HepG2 (cell line): ENCODE results near the gene LIPT2. TPM values are rescaled to one million over a fixed set of nuclear protein-coding genes. Genes with fewer than 3 reads are reported as not detected.
"Not testable (repeated sequence)": the region's sequence is repeated elsewhere in the genome, so short reads cannot be mapped to it uniquely, and the experiment has no call there.

Experiments used
- ATAC-seq: fragments of 200-7000 bp; cut with Tn5 transposase; 3 replicates; pipeline ENCODE4 v1.9.1; 2020; ENCODE audit warnings: mild to moderate bottlenecking, moderate library complexity
- BruUV-seq: library from RNA; stranded (reverse); fragments of 400-500 nt; replicated peaks from 2 replicates; lab custom pipeline; 2021; lab: Mats Ljungman, UMichigan
- CTCF ChIA-PET: fragments of 300-600 bp; formaldehyde crosslinking; extraction: SDS; loops from one replicate; lab custom pipeline; 2021; ENCODE audit warnings: low total read pairs, inconsistent platforms, low intra/inter-chr PET ratio; lab: Yijun Ruan, JAX
- POLR2A ChIA-PET: fragments of 350-600 bp; sonication (Branson Sonifier 250); formaldehyde crosslinking; loops from one replicate; lab custom pipeline; 2020; ENCODE audit warnings: antibody characterized with exemption, inconsistent platforms; lab: Yijun Ruan, JAX
- DNase-seq: peaks from one replicate; pipeline ENCODE4 v3.0.0-alpha.2; 2015; ENCODE audit warnings: low spot score
- FAIRE-seq: peaks from 3 replicates; lab custom pipeline; 2011; peaks lifted over from hg19 to GRCh38; lab: Jason Lieb, UNC
- H2AFZ ChIP-seq: one replicate; pipeline ENCODE4 v1.6.1; 2011; ENCODE audit warnings: low read length, inconsistent platforms
- H3K27ac ChIP-seq: fragments of 300-600 bp; 3 replicates; pipeline ENCODE4 v1.8.0; 2011; ENCODE audit warnings: mixed run types, mild to moderate bottlenecking, mixed read lengths, low read length, inconsistent platforms; ENCODE audit not compliant: insufficient read depth; ENCODE audit errors: extremely low read length
- H3K27me3 ChIP-seq, 2 experiments: fragments of 200-600 bp in 1 of 2; 2 replicates in 1 of 2; 3 replicates in 1 of 2; pipeline versions ENCODE4 v1.6.0 to v1.8.0; 2011; ENCODE audit warnings: low read length in 2 of 2, mild to moderate bottlenecking in 2 of 2, moderate library complexity in 2 of 2, inconsistent platforms in 1 of 2; ENCODE audit not compliant: insufficient read depth in 2 of 2, control insufficient read depth in 1 of 2
- H3K36me3 ChIP-seq, 2 experiments: fragments of 200-600 bp in 1 of 2; replicated peaks in 1 of 2; 2 replicates in 1 of 2; 3 replicates in 1 of 2; pipeline versions ENCODE4 v1.5.1 to v1.8.0; 2011; ENCODE audit warnings: low read length in 2 of 2, inconsistent platforms in 1 of 2; ENCODE audit not compliant: insufficient read depth in 2 of 2, control insufficient read depth in 1 of 2
- H3K4me1 ChIP-seq: 2 replicates; pipeline ENCODE4 v1.5.1; 2012; ENCODE audit warnings: low read length, inconsistent platforms; ENCODE audit not compliant: insufficient read depth
- H3K4me2 ChIP-seq: 2 replicates; pipeline ENCODE4 v1.6.0; 2011; ENCODE audit warnings: low read depth, low read length, inconsistent platforms
- H3K4me3 ChIP-seq, 3 experiments: fragments of 200-600 bp in 1 of 3; sonication (generic), shearing (Covaris generic) in 1 of 3; replicated peaks in 1 of 3; 2 replicates each; pipeline ENCODE4 v1.5.1; 2011 to 2016; ENCODE audit warnings: low read length in 3 of 3, inconsistent platforms in 2 of 3, low read depth in 2 of 3, mild to moderate bottlenecking in 2 of 3, control low read depth in 1 of 3, mixed read lengths in 1 of 3; ENCODE audit not compliant: insufficient read depth in 1 of 3
- H3K79me2 ChIP-seq: one replicate; pipeline ENCODE4 v1.6.1; 2011; ENCODE audit warnings: low read length, inconsistent platforms; ENCODE audit not compliant: insufficient read depth
- H3K9ac ChIP-seq: 2 replicates; pipeline ENCODE4 v1.6.0; 2011; ENCODE audit warnings: mild to moderate bottlenecking, low read depth, low read length, inconsistent platforms; ENCODE audit not compliant: insufficient read depth
- H3K9me3 ChIP-seq: 2 replicates; pipeline ENCODE4 v1.5.1; 2012; ENCODE audit warnings: mild to moderate bottlenecking, low read length
- H4K20me1 ChIP-seq: 2 replicates; pipeline ENCODE4 v1.6.0; 2011; ENCODE audit warnings: inconsistent platforms, mild to moderate bottlenecking, low read length, moderate library complexity; ENCODE audit not compliant: insufficient read depth
- ATF7 ChIP-seq, 2 experiments: fragments of 450-650 bp in 1 of 2; sonication (generic) in 1 of 2; formaldehyde crosslinking in 1 of 2; IDR thresholded peaks; 2 replicates each; pipeline versions ENCODE4 v1.4.0 to v1.6.1; 2016 to 2020; ENCODE audit warnings: antibody characterized with exemption in 1 of 2, mild to moderate bottlenecking in 1 of 2, missing genetic modification reagents in 1 of 2
- JARID2 ChIP-seq: sonication (generic); formaldehyde crosslinking; IDR thresholded peaks from 2 replicates; pipeline ENCODE4 v1.8.1; 2023; ENCODE audit warnings: missing genetic modification reagents, inconsistent platforms; ENCODE audit not compliant: insufficient replicate concordance
- NR2F6 ChIP-seq, 2 experiments: IDR thresholded peaks; 2 replicates each; pipeline ENCODE4 v1.6.1; 2016; ENCODE audit warnings: antibody characterized with exemption in 1 of 2, mild to moderate bottlenecking in 1 of 2
- TCF12 ChIP-seq, 2 experiments: fragments of 450-650 bp in 1 of 2; sonication (generic) in 1 of 2; formaldehyde crosslinking in 1 of 2; IDR thresholded peaks; 2 replicates each; pipeline versions ENCODE4 v1.6.1 to v1.8.0; 2017 to 2022; ENCODE audit warnings: antibody characterized with exemption in 1 of 2, mild to moderate bottlenecking in 1 of 2, missing genetic modification reagents in 1 of 2, moderate library complexity in 1 of 2
- ZNF17 ChIP-seq: sonication (generic); formaldehyde crosslinking; IDR thresholded peaks from 2 replicates; pipeline ENCODE4 v1.5.0; 2020; ENCODE audit warnings: mild to moderate bottlenecking, missing genetic modification reagents
- ZNF275 ChIP-seq: sonication (generic); formaldehyde crosslinking; IDR thresholded peaks from 2 replicates; pipeline ENCODE4 v1.8.0; 2022; ENCODE audit warnings: missing genetic modification reagents, mild to moderate bottlenecking, inconsistent platforms, borderline replicate concordance
- ZNF44 ChIP-seq: sonication (generic); formaldehyde crosslinking; IDR thresholded peaks from 2 replicates; pipeline ENCODE4 v1.5.1; 2020; ENCODE audit warnings: mild to moderate bottlenecking, missing genetic modification reagents
- ZNF550 ChIP-seq: sonication (generic); formaldehyde crosslinking; IDR thresholded peaks from 2 replicates; pipeline ENCODE4 v1.4.0; 2020; ENCODE audit warnings: mild to moderate bottlenecking, missing genetic modification reagents, borderline replicate concordance
- ZNF567 ChIP-seq: sonication (generic); formaldehyde crosslinking; IDR thresholded peaks from 2 replicates; pipeline ENCODE4 v1.8.1; 2023; ENCODE audit warnings: mild to moderate bottlenecking, missing genetic modification reagents, borderline replicate concordance
- ZNF629 ChIP-seq: sonication (generic); formaldehyde crosslinking; conservative IDR thresholded peaks from 2 replicates; pipeline ENCODE4 v1.5.0; 2020; ENCODE audit warnings: missing genetic modification reagents
- WGBS: methylation state at CpG from one replicate; pipeline ENCODE4 v1.1.6; 2017; ENCODE audit warnings: low lambda C conversion rate; 5-methylcytosine and 5-hydroxymethylcytosine counted together
- in situ Hi-C: cut with HindIII; loops from 2 replicates; pipeline ENCODE4 v1.10.0; 2017; ENCODE audit warnings: low pct_unique_long_range_greater_than_20kb; ENCODE audit not compliant: extremely low pct_ligation_motif_present
- intact Hi-C: fragments of 100-400 bp; cut with micrococcal nuclease; formaldehyde crosslinking; loops from one replicate; pipeline ENCODE4 v1.10.0; 2022; ENCODE audit not compliant: unreplicated experiment
- polyA plus RNA-seq, 8 experiments: library from polyadenylated mRNA; depleted of rRNA in 3 of 8; stranded (reverse) in 7 of 8; unstranded in 1 of 8; fragments of >200 nt; fragmentation: Illumina TruSeq in 4 of 8; extraction: Trizol in 4 of 8; gene quantifications; 2 replicates each; pipeline versions ENCODE4 v1.2.1 to v1.2.3, GENCODE V29; 2011 to 2016; ENCODE audit warnings: low read depth in 4 of 8, missing spikeins in 1 of 8, mixed read lengths in 1 of 8; ENCODE audit not compliant: insufficient read depth in 1 of 8
- total RNA-seq, 5 experiments: library from RNA; depleted of rRNA; stranded (reverse); fragments of >200 nt; fragmentation: Illumina TruSeq; extraction: Trizol; gene quantifications; 2 replicates each; pipeline ENCODE4 v1.2.3, GENCODE V29; 2016; ENCODE audit warnings: low read depth in 1 of 5

Gene LIPT2
- total and polyA plus RNA-seq, 2 of the 13 experiments (the other 11 are each of a cell fraction or from before 2014, with no cell fraction given) = 3.0 to 5.6 TPM

GRCh38 chr11:74535371-74536160 is 42.0 kb upstream of the LIPT2 start:
- POLR2A ChIA-PET = no interaction called here
- no TSS peak for BruUV-seq
- ATAC-seq = no peak
- H3K79me2 ChIP-seq = no peaks in the 10 kb centered on the region
- H3K4me3 ChIP-seq = no peak overlapping the region
- 63% methylated on average over 14 of the region's 14 CpGs for WGBS
- no peak overlapping the region for H3K4me2 ChIP-seq
- H2AFZ ChIP-seq = no peak overlapping the region
- TF ChIP-seq NR2F6 (IDR thresholded peaks at IDR 0.05) (no peak), NR2F6 (CRISPR knock-in tag; IDR thresholded peaks at IDR 0.05) (no peak), ZNF629 (CRISPR knock-in tag) (no peak), ATF7 (IDR thresholded peaks at IDR 0.05) (no peak), ATF7 (CRISPR knock-in tag; IDR thresholded peaks at IDR 0.05) (no peak), ZNF275 (no peak), JARID2 (CRISPR knock-in tag) (no peak), ZNF550 (no peak), ZNF44 (CRISPR knock-in tag) (no peak), ZNF17 (CRISPR knock-in tag) (no peak), TCF12 (IDR thresholded peaks at IDR 0.05) (no peak), TCF12 (CRISPR knock-in tag; IDR thresholded peaks at IDR 0.05) (no peak), ZNF567 (no peak)
- DNase-seq = no peak
- H3K4me1 ChIP-seq = no peaks in the 10 kb centered on the region
- no peak overlapping the region for H3K9ac ChIP-seq
- H3K9me3 ChIP-seq = no peaks in the 10 kb centered on the region
- CTCF ChIA-PET = no interaction called here
- H4K20me1 ChIP-seq = no peaks in the 10 kb centered on the region
- H3K27ac ChIP-seq = no peak overlapping the region
- intact Hi-C loops (no loop called here), in situ Hi-C loops (no loop called here)
- H3K36me3 ChIP-seq = no peaks in the 10 kb centered on the region
- FAIRE-seq = no peak
- H3K27me3 ChIP-seq = peaks cover 0 to 6% of the 10 kb centered on the region in 2 experiments; a peak in 2 of 5 replicates

- DNase-seq, H2AFZ ChIP-seq, CTCF ChIA-PET, H3K9me3 ChIP-seq, H3K4me1 ChIP-seq, FAIRE-seq, H3K79me2 ChIP-seq, H4K20me1 ChIP-seq, H3K27ac ChIP-seq, BruUV-seq, POLR2A ChIA-PET, in situ Hi-C loops, H3K27me3 ChIP-seq, H3K9ac ChIP-seq, intact Hi-C loops, ATAC-seq, H3K4me3 ChIP-seq, H3K36me3 ChIP-seq: not testable (repeated sequence)
- WGBS = 70% methylated on average over 10 of the region's 10 CpGs
- H3K4me2 ChIP-seq = 0 out of 2 replicates have a peak overlapping the region, but pooled peaks have one; percentile 14
These were observed 41.4 kb upstream of the LIPT2 start for GRCh38 chr11:74534946-74535275.
